ENCODE results near the gene VSX1. TPM values are rescaled to one million over a fixed set of nuclear protein-coding genes. Genes with fewer than 3 reads are reported as not detected.

VSX1 gene
- polyA plus RNA-seq, 1 of the 3 experiments (the other 2 are of a cell fraction) = not detected

DNA sequence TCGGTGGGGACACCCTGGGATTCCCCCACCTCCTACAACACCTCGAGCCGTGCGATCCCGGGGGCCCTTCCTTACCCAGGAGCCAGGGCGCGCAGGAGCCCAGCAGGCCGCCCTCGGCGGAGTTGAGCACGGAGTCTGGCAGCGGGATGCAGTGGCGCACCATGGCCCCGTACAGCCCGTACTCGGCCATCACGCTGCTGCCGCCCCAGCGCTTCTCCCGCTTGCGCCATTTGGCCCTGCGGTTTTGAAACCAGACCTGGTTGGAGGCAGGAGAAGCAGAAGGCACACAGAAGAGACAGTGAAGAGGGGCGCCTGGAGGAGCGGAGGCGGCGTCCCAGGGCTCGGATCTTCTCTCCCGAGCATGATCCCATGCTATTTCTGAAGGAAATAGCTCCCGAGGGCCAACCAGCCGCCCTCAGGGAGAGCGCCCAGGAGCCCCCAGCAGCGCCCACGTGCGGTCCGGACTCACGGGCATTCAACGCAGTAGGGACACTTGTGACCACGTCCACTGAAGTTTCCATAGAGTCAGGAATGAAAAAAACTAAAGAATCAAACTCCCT is 4.3 kb downstream of the VSX1 start:
- ChIA-PET POLR2A (no interaction called here), CTCF (interaction anchor here (0.8 to 1.9 kb wide), 6 partner anchors 13 to 101 kb away, joined by 3 to 8 read pairs (median 4); no protein-coding TSS in a partner anchor)
- DNase-seq = peak; percentile 65
- H3K9ac ChIP-seq = no peak overlapping the region
- peak overlapping the region; percentile 71 for H3K4me2 ChIP-seq
- H2AFZ ChIP-seq (ENCODE audit: low read depth) = no peak overlapping the region
- no peaks in the 10 kb centered on the region for H3F3A ChIP-seq (replicated peaks; ENCODE audit: insufficient read depth)
- no peaks in the 10 kb centered on the region for H3K9me2 ChIP-seq
- TF ChIP-seq MAX (IDR thresholded peaks at IDR 0.05; ENCODE audit: low read depth) (no peak), TCF12 (IDR thresholded peaks at IDR 0.05) (no peak), ZBTB33 (IDR thresholded peaks at IDR 0.05; ENCODE audit: borderline replicate concordance, low read depth) (no peak), JUND (IDR thresholded peaks at IDR 0.05) (no peak), ELF1 (IDR thresholded peaks at IDR 0.05) (no peak), RAD21 (IDR thresholded peaks at IDR 0.05; ENCODE audit: low read length) (no peak), CHD2 (IDR thresholded peaks at IDR 0.05; ENCODE audit: low read length, partially characterized antibody) (no peak), REST (IDR thresholded peaks at IDR 0.05; ENCODE audit: low read depth, low read length) (no peak), RCOR1 (IDR thresholded peaks at IDR 0.05; ENCODE audit: low read length) (no peak), NFIC (IDR thresholded peaks at IDR 0.05; ENCODE audit: borderline replicate concordance) (no peak), YY1 (IDR thresholded peaks at IDR 0.05; ENCODE audit: low read depth) (no peak), POLR2AphosphoS5 (IDR thresholded peaks at IDR 0.05; ENCODE audit: low read depth, low read length) (no peak), FOXJ3 (CRISPR knock-in tag; IDR thresholded peaks at IDR 0.05) (no peak), FOSL2 (IDR thresholded peaks at IDR 0.05; ENCODE audit: borderline replicate concordance, low read depth) (no peak)
- TF ChIP-seq, protein P1, sequence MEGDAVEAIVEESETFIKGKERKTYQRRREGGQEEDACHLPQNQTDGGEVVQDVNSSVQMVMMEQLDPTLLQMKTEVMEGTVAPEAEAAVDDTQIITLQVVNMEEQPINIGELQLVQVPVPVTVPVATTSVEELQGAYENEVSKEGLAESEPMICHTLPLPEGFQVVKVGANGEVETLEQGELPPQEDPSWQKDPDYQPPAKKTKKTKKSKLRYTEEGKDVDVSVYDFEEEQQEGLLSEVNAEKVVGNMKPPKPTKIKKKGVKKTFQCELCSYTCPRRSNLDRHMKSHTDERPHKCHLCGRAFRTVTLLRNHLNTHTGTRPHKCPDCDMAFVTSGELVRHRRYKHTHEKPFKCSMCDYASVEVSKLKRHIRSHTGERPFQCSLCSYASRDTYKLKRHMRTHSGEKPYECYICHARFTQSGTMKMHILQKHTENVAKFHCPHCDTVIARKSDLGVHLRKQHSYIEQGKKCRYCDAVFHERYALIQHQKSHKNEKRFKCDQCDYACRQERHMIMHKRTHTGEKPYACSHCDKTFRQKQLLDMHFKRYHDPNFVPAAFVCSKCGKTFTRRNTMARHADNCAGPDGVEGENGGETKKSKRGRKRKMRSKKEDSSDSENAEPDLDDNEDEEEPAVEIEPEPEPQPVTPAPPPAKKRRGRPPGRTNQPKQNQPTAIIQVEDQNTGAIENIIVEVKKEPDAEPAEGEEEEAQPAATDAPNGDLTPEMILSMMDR (IDR thresholded peaks at IDR 0.05) = no peak
- TF ChIP-seq, protein P2, sequence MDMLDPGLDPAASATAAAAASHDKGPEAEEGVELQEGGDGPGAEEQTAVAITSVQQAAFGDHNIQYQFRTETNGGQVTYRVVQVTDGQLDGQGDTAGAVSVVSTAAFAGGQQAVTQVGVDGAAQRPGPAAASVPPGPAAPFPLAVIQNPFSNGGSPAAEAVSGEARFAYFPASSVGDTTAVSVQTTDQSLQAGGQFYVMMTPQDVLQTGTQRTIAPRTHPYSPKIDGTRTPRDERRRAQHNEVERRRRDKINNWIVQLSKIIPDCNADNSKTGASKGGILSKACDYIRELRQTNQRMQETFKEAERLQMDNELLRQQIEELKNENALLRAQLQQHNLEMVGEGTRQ (IDR thresholded peaks at IDR 0.05; ENCODE audit: borderline replicate concordance, low read depth, low read length) = no peak
- TF ChIP-seq, protein P3, sequence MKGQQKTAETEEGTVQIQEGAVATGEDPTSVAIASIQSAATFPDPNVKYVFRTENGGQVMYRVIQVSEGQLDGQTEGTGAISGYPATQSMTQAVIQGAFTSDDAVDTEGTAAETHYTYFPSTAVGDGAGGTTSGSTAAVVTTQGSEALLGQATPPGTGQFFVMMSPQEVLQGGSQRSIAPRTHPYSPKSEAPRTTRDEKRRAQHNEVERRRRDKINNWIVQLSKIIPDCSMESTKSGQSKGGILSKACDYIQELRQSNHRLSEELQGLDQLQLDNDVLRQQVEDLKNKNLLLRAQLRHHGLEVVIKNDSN (IDR thresholded peaks at IDR 0.05; ENCODE audit: borderline replicate concordance, low read depth) = no peak
- H3K4me1 ChIP-seq (ENCODE audit: control insufficient read depth in 1 of 2, insufficient read depth in 2 of 2, low read depth in 1 of 2, low read length in 1 of 2) = peaks cover 0 to 9% of the 10 kb centered on the region in 2 experiments; a peak in 1 of 4 replicates
- no peaks in the 10 kb centered on the region for H3K79me2 ChIP-seq (ENCODE audit: insufficient read depth)
- H3K4me3 ChIP-seq (ENCODE audit: low read depth in 2 of 2, low read length in 1 of 2) = peak overlapping the region; percentile 31 to 46
- H3K9me3 ChIP-seq = no peaks in the 10 kb centered on the region
- no peaks in the 10 kb centered on the region for H4K20me1 ChIP-seq (ENCODE audit: insufficient read depth)
- 12% methylated on average over 24 of the region's 38 CpGs for WGBS (ENCODE audit: low lambda C conversion rate)
- H3K36me3 ChIP-seq (replicated peaks in 1 of 2; ENCODE audit: control insufficient read depth in 1 of 2, insufficient read depth in 2 of 2, low read length in 1 of 2) = no peaks in the 10 kb centered on the region
- no peak overlapping the region for H3K27ac ChIP-seq (ENCODE audit: low read depth in 2 of 2, low read length in 1 of 2)
- peaks cover 64% of the 10 kb centered on the region for H3K27me3 ChIP-seq (ENCODE audit: insufficient read depth)

All from SK-N-SH (cell line).